H9 (cell line): ENCODE data around the gene PLIN3. TPM values are rescaled to one million over a fixed set of nuclear protein-coding genes. Genes with fewer than 3 reads are reported as not detected.

Experiments used
- DNase-seq: peaks from one replicate; pipeline ENCODE4 v3.0.0-alpha.2; 2017
- H2AFZ ChIP-seq: one replicate; pipeline ENCODE4 v1.6.1; 2013; ENCODE audit warnings: mild to moderate bottlenecking, low read length, control low read depth, moderate library complexity
- H2AK5ac ChIP-seq: 2 replicates; pipeline ENCODE4 v1.6.1; 2013; ENCODE audit warnings: low read length, control low read depth, mixed read lengths; ENCODE audit not compliant: insufficient read length
- H2BK120ac ChIP-seq: one replicate; pipeline ENCODE4 v1.6.1; 2013; ENCODE audit warnings: low read depth, mild to moderate bottlenecking, low read length, control low read depth, inconsistent platforms; ENCODE audit not compliant: poor library complexity, severe bottlenecking
- H2BK12ac ChIP-seq: 2 replicates; pipeline ENCODE4 v1.6.1; 2013; ENCODE audit warnings: low read length, control low read depth, mixed read lengths, low read depth; ENCODE audit not compliant: insufficient read length
- H2BK15ac ChIP-seq: 2 replicates; pipeline ENCODE4 v1.6.1; 2013; ENCODE audit warnings: low read depth, low read length, control low read depth
- H2BK20ac ChIP-seq: one replicate; pipeline ENCODE4 v1.6.1; 2013; ENCODE audit warnings: low read depth, mild to moderate bottlenecking, low read length, control low read depth, inconsistent platforms; ENCODE audit not compliant: poor library complexity, severe bottlenecking
- H2BK5ac ChIP-seq: 2 replicates; pipeline ENCODE4 v1.6.1; 2013; ENCODE audit warnings: low read length, control low read depth, mixed read lengths; ENCODE audit not compliant: insufficient read length
- H3K14ac ChIP-seq: 2 replicates; pipeline ENCODE4 v1.6.1; 2013; ENCODE audit warnings: low read length, control low read depth; ENCODE audit not compliant: insufficient read depth
- H3K18ac ChIP-seq: 2 replicates; pipeline ENCODE4 v1.6.1; 2013; ENCODE audit warnings: low read depth, mild to moderate bottlenecking, mixed read lengths, low read length, control low read depth; ENCODE audit not compliant: insufficient read length
- H3K23ac ChIP-seq: 2 replicates; pipeline ENCODE4 v1.6.1; 2013; ENCODE audit warnings: low read length, control low read depth, mixed read lengths, low read depth; ENCODE audit not compliant: insufficient read length
- H3K23me2 ChIP-seq: 2 replicates; pipeline ENCODE4 v1.6.1; 2013; ENCODE audit warnings: low read depth, mild to moderate bottlenecking, mixed read lengths, low read length, control low read depth; ENCODE audit not compliant: insufficient read length, poor library complexity, severe bottlenecking
- H3K27ac ChIP-seq: 2 replicates; pipeline ENCODE4 v1.5.1; 2013; ENCODE audit warnings: low read length, control low read depth, mixed read lengths, low read depth; ENCODE audit not compliant: insufficient read length
- H3K27me3 ChIP-seq: 2 replicates; pipeline ENCODE4 v1.6.1; 2013; ENCODE audit warnings: low read length, control low read depth, inconsistent platforms; ENCODE audit not compliant: insufficient read depth
- H3K4ac ChIP-seq: 2 replicates; pipeline ENCODE4 v1.6.1; 2013; ENCODE audit warnings: low read depth, mild to moderate bottlenecking, control low read depth, inconsistent platforms, low read length, moderate library complexity
- H3K4me1 ChIP-seq: 2 replicates; pipeline ENCODE4 v1.6.1; 2013; ENCODE audit warnings: low read length, control low read depth, inconsistent platforms; ENCODE audit not compliant: insufficient read depth
- H3K4me2 ChIP-seq: 2 replicates; pipeline ENCODE4 v1.6.1; 2013; ENCODE audit warnings: low read length, control low read depth, mixed read lengths; ENCODE audit not compliant: insufficient read length, insufficient read depth
- H3K56ac ChIP-seq: 2 replicates; pipeline ENCODE4 v1.6.1; 2013; ENCODE audit warnings: low read depth, mild to moderate bottlenecking, mixed read lengths, low read length, control low read depth; ENCODE audit not compliant: insufficient read length
- H3K79me1 ChIP-seq: 2 replicates; pipeline ENCODE4 v1.6.1; 2013; ENCODE audit warnings: low read depth, mild to moderate bottlenecking, moderate library complexity, low read length, control low read depth, inconsistent platforms; ENCODE audit not compliant: insufficient read depth, poor library complexity, severe bottlenecking
- H3K79me2 ChIP-seq: 2 replicates; pipeline ENCODE4 v1.6.1; 2013; ENCODE audit warnings: low read length, control low read depth, inconsistent platforms; ENCODE audit not compliant: insufficient read depth
- H3K9ac ChIP-seq: 2 replicates; pipeline ENCODE4 v1.6.1; 2013; ENCODE audit warnings: low read length, control low read depth, mixed read lengths; ENCODE audit not compliant: insufficient read length; ENCODE audit errors: extremely low read depth
- H3K9me3 ChIP-seq: one replicate; pipeline ENCODE4 v1.6.1; 2013; ENCODE audit warnings: low read depth, low read length, inconsistent platforms; ENCODE audit not compliant: control insufficient read depth
- H3T11ph ChIP-seq: one replicate; pipeline ENCODE4 v1.6.1; 2013; ENCODE audit warnings: mild to moderate bottlenecking, low read length, control low read depth, inconsistent platforms
- H4K20me1 ChIP-seq: one replicate; pipeline ENCODE4 v1.6.1; 2013; ENCODE audit not compliant: control insufficient read depth, insufficient read length, insufficient read depth
- H4K5ac ChIP-seq: 2 replicates; pipeline ENCODE4 v1.6.1; 2013; ENCODE audit warnings: low read depth, mild to moderate bottlenecking, mixed read lengths, low read length, control low read depth; ENCODE audit not compliant: insufficient read length
- H4K8ac ChIP-seq: replicated peaks from 2 replicates; pipeline ENCODE4 v1.6.1; 2013; ENCODE audit warnings: low read length, control low read depth, mixed read lengths, low read depth; ENCODE audit not compliant: insufficient read length
- H4K91ac ChIP-seq: 2 replicates; pipeline ENCODE4 v1.6.1; 2013; ENCODE audit warnings: low read depth, mild to moderate bottlenecking, moderate library complexity, mixed read lengths, low read length, control low read depth; ENCODE audit not compliant: insufficient read length
- H3K27ac Mint-ChIP-seq, 3 experiments: 2 replicates in 2 of 3; 3 replicates in 1 of 3; pipeline ENCODE4 v1.8.0; 2020 to 2021; ENCODE audit warnings: mixed read lengths in 3 of 3, mild to moderate bottlenecking in 1 of 3, moderate library complexity in 1 of 3
- H3K27me3 Mint-ChIP-seq: 2 replicates; pipeline ENCODE4 v1.8.0; 2021; ENCODE audit warnings: low read depth, mild to moderate bottlenecking, moderate library complexity, mixed read lengths
- H3K36me3 Mint-ChIP-seq, 3 experiments: 2 replicates in 2 of 3; 3 replicates in 1 of 3; pipeline ENCODE4 v1.8.0; 2020 to 2021; ENCODE audit warnings: low read depth in 3 of 3, mixed read lengths in 3 of 3; ENCODE audit not compliant: insufficient read depth in 1 of 3
- H3K4me1 Mint-ChIP-seq, 2 experiments: 2 replicates each; pipeline ENCODE4 v1.8.0; 2020; ENCODE audit warnings: mixed read lengths in 2 of 2
- H3K4me3 Mint-ChIP-seq, 2 experiments: 2 replicates in 1 of 2; 3 replicates in 1 of 2; pipeline ENCODE4 v1.8.0; 2020 to 2021; ENCODE audit warnings: mild to moderate bottlenecking in 2 of 2, mixed read lengths in 2 of 2, moderate library complexity in 1 of 2
- H3K9me3 Mint-ChIP-seq, 2 experiments: 2 replicates in 1 of 2; 3 replicates in 1 of 2; pipeline ENCODE4 v1.8.0; 2020; ENCODE audit warnings: mild to moderate bottlenecking in 2 of 2, mixed read lengths in 2 of 2, moderate library complexity in 1 of 2
- CTCF ChIP-seq: fragments of 200-600 bp; sonication (generic); conservative IDR thresholded peaks from 3 replicates; pipeline ENCODE4 v1.8.0; 2021; ENCODE audit warnings: antibody characterized with exemption, mild to moderate bottlenecking
- WGBS: extraction: QIAGEN DNeasy Blood & Tissue Kit; methylation state at CpG from one replicate; pipeline ENCODE4 v1.1.7; 2013; ENCODE audit warnings: missing lambda C conversion rate, low lambda C conversion rate, mixed read lengths; ENCODE audit not compliant: insufficient read length; ENCODE audit errors: extremely low coverage; 5-methylcytosine and 5-hydroxymethylcytosine counted together
- total RNA-seq: library from RNA; stranded (reverse); gene quantifications from 2 replicates; pipeline ENCODE4 v1.2.1, GENCODE V29; 2021

Gene PLIN3
- total RNA-seq, 1 experiment from 2014 or later: 61.8 TPM

DNA sequence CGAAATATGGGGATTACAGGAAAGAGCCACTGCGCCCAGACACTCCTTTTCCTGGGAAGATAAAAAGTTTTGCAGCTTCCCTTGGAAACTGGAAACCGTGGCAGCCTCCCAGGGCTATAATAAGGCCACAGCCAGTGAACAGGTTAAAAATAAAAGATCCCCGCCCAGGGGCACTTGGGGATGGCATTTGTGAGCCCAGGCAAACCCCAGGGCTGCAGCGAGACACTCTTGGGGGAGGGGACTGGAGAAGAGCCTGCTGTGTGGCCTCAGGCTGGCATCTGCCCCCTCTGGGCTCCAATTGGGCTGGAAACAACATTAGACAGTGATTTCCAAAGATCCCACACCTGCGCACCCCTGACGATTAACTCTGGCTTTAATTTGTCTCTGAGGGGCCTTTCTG, 64.8 kb downstream of the PLIN3 start:
- Histone ChIP-seq H4K91ac (no peak overlapping the region), H3K4me1 (no peaks in the 10 kb centered on the region), H2BK12ac (no peak overlapping the region), H3K79me2 (no peaks in the 10 kb centered on the region), H2BK20ac (no peak overlapping the region), H3T11ph (no peak overlapping the region), H3K14ac (no peak overlapping the region), H3K27ac (no peak overlapping the region), H3K27me3 (no peaks in the 10 kb centered on the region), H2AK5ac (no peak overlapping the region), H3K4me2 (no peak overlapping the region), H3K4ac (no peak overlapping the region), H3K23me2 (no peaks in the 10 kb centered on the region), H3K18ac (no peak overlapping the region), H3K79me1 (no peaks in the 10 kb centered on the region), H2BK15ac (no peak overlapping the region), H2BK5ac (no peak overlapping the region), H3K9ac (no peak overlapping the region), H4K8ac (no peak overlapping the region), H3K56ac (no peak overlapping the region), H4K20me1 (no peaks in the 10 kb centered on the region), H3K9me3 (no peaks in the 10 kb centered on the region), H3K23ac (no peak overlapping the region), H2AFZ (no peak overlapping the region), H4K5ac (no peak overlapping the region), H2BK120ac (no peak overlapping the region)
- WGBS: no CpG with 5 or more reads among the region's 7 CpGs
- Mint-ChIP-seq H3K4me3 (no peak overlapping the region), H3K4me1 (no peaks in the 10 kb centered on the region), H3K36me3 (peaks cover 2 to 10% (median 5%) of the 10 kb centered on the region in 3 experiments; a peak in 5 of 7 replicates), H3K27me3 (no peaks in the 10 kb centered on the region), H3K27ac (no peak overlapping the region), H3K9me3 (no peaks in the 10 kb centered on the region)
- no peak for DNase-seq
- no peak for TF ChIP-seq CTCF
